Adrenal gland (tissue), 12 donors: ENCODE data around the gene HNRNPA1L2. TPM values are rescaled to one million over a fixed set of nuclear protein-coding genes. Genes with fewer than 3 reads are reported as not detected.
"Not testable (repeated sequence)": the region's sequence is repeated elsewhere in the genome, so short reads cannot be mapped to it uniquely, and the experiment has no call there.

ENCODE experiments used
- DNase-seq, 7 donors: peaks; one replicate each; pipeline ENCODE4 v3.0.0-alpha.2; 2019 to 2020
- H3K27ac ChIP-seq, 5 donors: fragments of 200-600 bp; sonication (generic) in 4 of 5; 1 replicate in 3 of 5; 2 replicates in 2 of 5; pipeline versions ENCODE4 v1.5.1 to v1.8.0; 2016 to 2020; ENCODE audit warnings: mild to moderate bottlenecking in 1 of 5
- H3K27me3 ChIP-seq: fragments of 200-600 bp; 2 replicates; pipeline ENCODE4 v1.8.0; 2021
- H3K36me3 ChIP-seq, 2 donors: fragments of 200-600 bp; replicated peaks in 1 of 2; 1 replicate in 1 of 2; 2 replicates in 1 of 2; pipeline versions ENCODE4 v1.5.1 to v1.8.0; 2018 to 2022
- H3K4me1 ChIP-seq, 2 donors: fragments of 200-600 bp; replicated peaks in 1 of 2; 1 replicate in 1 of 2; 2 replicates in 1 of 2; pipeline versions ENCODE4 v1.5.1 to v1.8.0; 2018 to 2021
- H3K4me3 ChIP-seq, 4 donors: fragments of 200-600 bp; sonication (generic) in 3 of 4; one replicate each; pipeline ENCODE4 v1.5.1; 2016 to 2018
- H3K9me3 ChIP-seq, 3 donors: fragments of 200-600 bp; sonication (generic) in 1 of 3; replicated peaks in 1 of 3; 1 replicate in 2 of 3; 2 replicates in 1 of 3; pipeline versions ENCODE4 v1.5.1 to v1.8.0; 2016 to 2021
- CTCF ChIP-seq, 6 experiments: fragments of 450-650 bp in 4 of 6; fragments of 200-600 bp in 2 of 6; sonication (generic) in 1 of 6; IDR thresholded peaks; 1 replicate in 5 of 6; 2 replicates in 1 of 6; pipeline versions ENCODE4 v1.5.1 to v1.8.0; 2016 to 2021; ENCODE audit warnings: antibody characterized with exemption in 6 of 6, mild to moderate bottlenecking in 2 of 6, moderate library complexity in 1 of 6
- POLR2A ChIP-seq, 2 donors: fragments of 450-650 bp; IDR thresholded peaks; one replicate each; pipeline ENCODE4 v1.6.1; 2017; ENCODE audit warnings: antibody characterized with exemption in 2 of 2, mild to moderate bottlenecking in 2 of 2, moderate library complexity in 1 of 2
- WGBS, 4 donors: extraction: QIAGEN DNeasy Blood & Tissue Kit in 2 of 4; methylation state at CpG; one replicate each; pipeline versions ENCODE4 v1.1.5 to v1.1.7; 2013 to 2017; 5-methylcytosine and 5-hydroxymethylcytosine counted together
- intact Hi-C, 2 donors: fragments of 100-400 bp; cut with DNase I; formaldehyde crosslinking; loops; one replicate each; pipeline versions ENCODE4 v1.14.1 to v1.15.0; 2022 to 2023
- polyA plus RNA-seq, 3 donors: library from polyadenylated mRNA; stranded (reverse); fragments of 200-250 nt in 2 of 3; fragments of 350-450 nt in 1 of 3; fragmentation: Illumina TruSeq in 1 of 3; extraction: RNeasy Lipid Tissue Mini Kit (QIAGEN cat#74804) in 1 of 3; gene quantifications; one replicate each; pipeline ENCODE4 v1.2.3, GENCODE V29; 2013 to 2014
- total RNA-seq, 9 donors: library from RNA; depleted of rRNA in 4 of 9; stranded (reverse); fragments of >200 nt in 4 of 9; fragments of 120-200 nt in 1 of 9; fragmentation: NEBNext Ultra II Directional in 1 of 9; extraction: Animal tissue kit (Norgen Biotek cat#: 25700) in 1 of 9; gene quantifications; one replicate each; pipeline versions ENCODE4 v1.1.0 to v1.2.4, GENCODE V29; 2013 to 2023
- donor health status: healthy with polysubstance abuse.
- donor health status: Bipolar disorder and iron deficiency.
- donor health status: DM: yes; HTN: yes; CAD: no.
- donor health status: DM: no; HTN: no; CAD: no.
- donor health status: DM: no; HTN: no; CAD: no.
- donor health status: DM: yes; HTN: yes; CAD: no.

HNRNPA1L2 gene
- total and polyA plus RNA-seq, 12 donors = 1.5 to 21.6 (median 5.2) TPM

DNA sequence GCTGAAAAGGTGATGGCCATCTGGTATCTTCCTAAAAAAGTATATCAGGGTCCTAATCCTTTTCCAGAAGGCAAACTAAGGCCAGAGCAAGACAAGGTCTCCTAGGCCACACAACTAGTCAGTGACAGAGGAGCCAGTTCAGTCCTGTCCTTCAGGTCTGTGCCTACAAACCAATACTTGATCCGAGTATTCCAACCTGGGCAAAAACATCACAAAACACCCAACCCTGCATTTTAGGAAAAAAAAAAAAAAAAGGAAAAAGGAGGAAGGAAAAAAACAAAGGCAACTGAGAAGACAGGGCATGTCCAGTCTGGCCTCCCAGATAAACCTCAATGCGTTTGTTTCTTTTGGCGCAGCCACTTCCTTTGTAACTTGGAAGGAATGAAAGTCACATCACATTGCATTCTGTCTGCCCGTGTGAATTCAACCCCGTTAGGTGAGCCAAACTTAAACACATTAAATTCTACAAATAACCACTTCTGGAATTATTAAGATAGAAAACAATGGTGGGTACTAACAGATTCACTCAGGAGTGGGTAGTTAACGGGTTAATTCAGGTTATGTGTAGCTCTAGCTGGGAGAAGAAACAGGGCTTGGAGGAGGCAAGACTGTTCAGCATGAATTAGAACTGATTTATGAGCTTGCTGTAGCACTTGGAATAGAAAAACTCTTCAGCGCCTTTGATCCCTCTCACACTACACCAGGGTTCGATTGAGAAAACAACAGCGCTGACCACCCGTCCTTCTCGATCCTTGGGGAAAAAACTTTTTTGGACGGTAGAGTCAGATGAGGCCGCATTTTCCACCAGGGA is 43.0 kb upstream of the HNRNPA1L2 start:
- Histone ChIP-seq H3K36me3 (no peaks in the 10 kb centered on the region), H3K27me3 (no peaks in the 10 kb centered on the region), H3K27ac (peak overlapping the region in 4 of 5 donors; percentile 36 to 62 (median 54)), H3K4me1 (no peaks in the 10 kb centered on the region), H3K4me3 (peak overlapping the region in 3 of 4 donors; percentile 24 to 81 (median 73)), H3K9me3 (no peaks in the 10 kb centered on the region)
- intact Hi-C loops = no loop called here
- TF ChIP-seq CTCF (IDR thresholded peaks at IDR 0.05) (no peak), POLR2A (IDR thresholded peaks at IDR 0.05) (peak in 1 of 2 donors; percentile 12)
- DNase-seq = no peak
- WGBS, 4 donors = 8 to 28% (median 19%) methylated on average over 13 of the region's 13 CpGs

DNA sequence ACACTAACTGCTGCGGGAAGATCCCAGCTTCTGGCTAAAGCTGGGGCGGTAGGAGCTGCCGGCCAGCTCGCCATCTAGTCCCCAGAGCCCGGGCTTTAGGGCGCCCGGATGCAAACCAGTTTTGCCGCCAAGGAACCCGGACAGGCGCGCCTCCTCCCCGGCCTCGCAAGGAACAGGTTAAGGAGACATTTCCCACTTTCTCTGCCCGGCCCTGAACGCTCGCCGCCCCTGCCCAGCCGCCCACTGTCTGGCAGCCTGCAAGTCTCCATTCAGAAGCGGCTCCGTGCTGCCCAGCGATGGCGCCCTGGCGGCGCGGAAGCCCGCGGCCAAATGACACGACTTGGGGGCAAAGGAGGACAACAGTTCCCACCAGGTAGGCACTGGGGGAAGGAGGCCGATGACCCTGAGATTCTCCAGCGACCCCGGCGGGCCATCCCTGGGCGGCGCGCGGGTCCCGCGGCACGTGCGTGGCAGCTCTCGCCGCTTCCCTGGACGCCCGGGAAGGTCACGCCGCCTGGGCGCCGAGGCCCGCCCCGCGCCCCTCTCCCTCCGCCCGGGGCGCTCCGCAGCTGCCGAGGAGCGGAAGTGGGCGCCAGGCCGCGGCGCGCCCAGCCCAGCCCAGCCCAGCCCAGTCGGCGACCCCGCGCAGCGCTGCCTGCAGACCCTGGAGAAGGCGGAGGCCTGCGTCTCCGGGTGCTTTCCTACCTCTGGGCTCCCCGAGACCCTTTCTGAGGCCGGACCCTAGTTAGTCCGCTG is 42.2 kb upstream of the HNRNPA1L2 start:
- intact Hi-C loops = loop anchor here in 1 of 2 donors (10.0 kb wide), 1 partner anchor 365 kb away; no protein-coding TSS in a partner anchor
- WGBS, 4 donors = 1 to 5% (median 3%) methylated on average over 15 to 73 of the region's 73 CpGs
- Histone ChIP-seq H3K36me3 (no peaks in the 10 kb centered on the region), H3K4me1 (no peaks in the 10 kb centered on the region), H3K27me3 (no peaks in the 10 kb centered on the region), H3K9me3 (no peaks in the 10 kb centered on the region), H3K27ac (peak overlapping the region in 4 of 5 donors; percentile 36 to 62 (median 54)), H3K4me3 (peak overlapping the region in 3 of 4 donors; percentile 24 to 81 (median 73))
- TF ChIP-seq CTCF (IDR thresholded peaks at IDR 0.05) = no peak
- peak in 1 of 2 donors; percentile 10 for TF ChIP-seq POLR2A (IDR thresholded peaks at IDR 0.05)
- peak in 3 of 7 donors; percentile 26 to 31 (median 26) for DNase-seq

DNA sequence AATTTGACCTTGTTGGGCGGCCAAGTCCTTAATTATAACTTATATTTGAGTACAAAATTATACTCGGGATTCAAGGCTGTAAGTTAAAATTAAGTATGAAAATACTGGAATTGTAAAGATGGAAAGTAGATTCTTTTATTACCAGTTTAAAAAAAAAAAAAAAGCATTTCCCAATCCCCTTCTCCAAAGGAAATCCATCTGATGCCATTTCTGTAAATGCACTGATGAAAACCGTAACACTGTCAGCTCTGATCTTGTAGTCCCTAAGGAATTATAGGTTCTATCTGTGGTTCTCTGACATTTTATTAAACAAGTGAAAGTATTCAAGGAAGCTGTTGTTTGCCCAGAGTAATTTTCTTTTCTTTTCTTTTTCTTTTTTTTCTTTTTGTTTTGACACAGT is 41.6 kb upstream of the HNRNPA1L2 start:
- H3K27me3 ChIP-seq = no peaks in the 10 kb centered on the region
- H3K36me3 ChIP-seq = no peaks in the 10 kb centered on the region
- intact Hi-C loops = loop anchor here in 1 of 2 donors (10.0 kb wide), 1 partner anchor 364 kb away; no protein-coding TSS in a partner anchor
- TF ChIP-seq CTCF (IDR thresholded peaks at IDR 0.05) (no peak), POLR2A (IDR thresholded peaks at IDR 0.05) (no peak)
- no peak for DNase-seq
- H3K4me3 ChIP-seq = peak overlapping the region in 1 of 4 donors; percentile 73
- peak overlapping the region in 1 of 5 donors; percentile 62 for H3K27ac ChIP-seq
- no peaks in the 10 kb centered on the region for H3K9me3 ChIP-seq
- no peaks in the 10 kb centered on the region for H3K4me1 ChIP-seq
- WGBS, 4 donors = 30 to 69% (median 54%) methylated on average over 3 of the region's 3 CpGs

- intact Hi-C loops = loop anchor here in 1 of 2 donors (10.0 kb wide), 1 partner anchor 361 kb away; no protein-coding TSS in a partner anchor
- 55 to 93% (median 68%) methylated on average over 2 to 4 of the region's 4 CpGs for WGBS, 4 donors
Measured at GRCh38 chr13:52603316-52603715, 38.9 kb upstream of the HNRNPA1L2 start.

DNA sequence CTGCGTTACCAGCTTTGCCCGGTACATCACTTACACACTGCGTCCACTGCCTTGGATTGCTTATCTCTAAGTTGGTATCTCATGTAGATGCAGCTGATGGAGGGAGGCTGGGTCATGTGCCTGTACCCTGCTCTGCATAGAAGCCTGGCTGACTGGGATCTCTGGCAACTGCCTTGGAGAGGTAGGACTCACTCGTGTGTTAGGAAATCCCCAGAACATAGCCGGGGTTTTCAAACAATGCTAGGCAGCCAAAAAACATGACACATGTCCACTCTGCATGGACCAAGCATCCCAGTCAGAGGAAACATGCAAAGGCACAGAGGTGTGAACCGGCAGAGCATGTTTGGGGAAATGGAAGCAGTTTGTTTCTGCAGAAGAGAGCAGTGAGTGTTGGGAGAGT is 36.1 kb upstream of the HNRNPA1L2 start:
- not testable (repeated sequence) for DNase-seq, H3K9me3 ChIP-seq, H3K4me3 ChIP-seq, H3K27ac ChIP-seq, H3K36me3 ChIP-seq, H3K4me1 ChIP-seq, H3K27me3 ChIP-seq
- 71 to 82% (median 78%) methylated on average over 4 to 6 of the region's 6 CpGs for WGBS, 4 donors
- intact Hi-C loops = loop anchor here in 1 of 2 donors (10.0 kb wide), 1 partner anchor 359 kb away; no protein-coding TSS in a partner anchor

More at GRCh38 chr13:52603316-52603715, 38.9 kb upstream of the HNRNPA1L2 start:
- H3K27me3 ChIP-seq, H3K4me1 ChIP-seq, H3K36me3 ChIP-seq, H3K27ac ChIP-seq, H3K4me3 ChIP-seq, H3K9me3 ChIP-seq, DNase-seq: not testable (repeated sequence)

DNA sequence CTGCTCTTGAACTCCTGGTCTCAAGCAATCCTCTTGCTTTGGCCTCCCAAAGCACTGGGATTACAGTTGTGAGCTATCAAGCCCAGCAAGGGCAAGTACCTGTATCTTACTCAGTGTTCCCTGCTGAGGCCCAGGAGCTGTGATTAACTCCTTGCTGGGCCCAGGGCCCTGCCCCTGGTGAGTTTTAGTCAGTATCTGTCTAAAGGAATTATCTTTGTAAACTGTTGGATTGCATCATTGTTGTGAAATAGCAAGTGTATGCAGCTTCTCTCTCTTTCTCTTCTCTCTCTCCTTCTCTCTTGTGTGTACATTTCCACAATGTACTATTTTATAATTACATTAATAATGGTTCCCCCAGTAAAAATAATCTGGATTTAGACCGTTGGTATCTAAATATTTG is 35.4 kb upstream of the HNRNPA1L2 start:
- 47 to 83% (median 59%) methylated on average over 1 of the region's 1 CpG for WGBS, 4 donors
- intact Hi-C loops = loop anchor here in 1 of 2 donors (10.0 kb wide), 1 partner anchor 358 kb away; no protein-coding TSS in a partner anchor
- H3K4me3 ChIP-seq = not testable (repeated sequence)

GRCh38 chr13:52608184-52608583 is 34.0 kb upstream of the HNRNPA1L2 start:
- intact Hi-C loops = loop anchor here in 1 of 2 donors (10.0 kb wide), 1 partner anchor 357 kb away; no protein-coding TSS in a partner anchor
- not testable (repeated sequence) for H3K9me3 ChIP-seq, H3K36me3 ChIP-seq, H3K27ac ChIP-seq, H3K27me3 ChIP-seq, H3K4me1 ChIP-seq, DNase-seq, H3K4me3 ChIP-seq
- WGBS, 4 donors = 30 to 63% (median 47%) methylated on average over 8 of the region's 8 CpGs

More for the DNA sequence above, 35.4 kb upstream of the HNRNPA1L2 start:
- H3K36me3 ChIP-seq, H3K9me3 ChIP-seq, H3K27ac ChIP-seq, H3K27me3 ChIP-seq, H3K4me1 ChIP-seq, DNase-seq: not testable (repeated sequence)
